ENCODE data around the gene GAGE12G. TPM values are rescaled to one million over a fixed set of nuclear protein-coding genes. Genes with fewer than 3 reads are reported as not detected.

GAGE12G gene
- total and polyA plus RNA-seq, 4 donors = not detected

DNA sequence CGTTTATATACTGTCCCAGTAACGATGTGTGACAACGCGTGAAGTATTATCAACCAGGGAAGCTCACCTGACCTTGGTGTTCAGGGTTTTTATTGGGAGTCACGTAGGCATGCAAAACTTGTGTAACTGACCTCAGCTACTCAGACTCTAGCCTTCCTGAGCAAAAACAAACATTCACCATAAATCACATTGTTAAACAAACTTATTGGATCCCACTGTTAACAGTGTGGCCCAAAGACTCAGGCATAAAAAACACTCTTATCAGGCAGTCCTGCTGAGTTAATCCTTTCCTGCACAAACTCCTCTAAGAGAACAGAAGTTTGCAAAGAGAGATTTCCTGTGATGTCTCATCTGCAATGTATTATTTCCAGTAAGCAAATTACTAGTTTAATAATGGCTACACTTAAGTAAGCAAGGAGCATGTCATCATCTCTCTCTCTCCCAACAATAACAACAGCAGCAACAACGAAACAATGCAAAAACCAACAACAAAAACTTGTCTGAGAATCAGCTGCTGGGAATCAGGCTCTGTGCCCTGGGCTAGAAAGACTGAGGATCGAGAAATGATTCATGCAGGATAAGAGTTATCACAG lies 40.6 kb downstream of the GAGE12G start (continued):
- TF ChIP-seq NR2F2 (IDR thresholded peaks at IDR 0.05) (no peak), YY1 (IDR thresholded peaks at IDR 0.05) (no peak)

- Histone ChIP-seq H3K27ac (ENCODE audit: low read depth in 1 of 2, low read length in 2 of 2) (no peak overlapping the region), H3K36me3 (ENCODE audit: control insufficient read depth in 4 of 4, insufficient read depth in 3 of 4, low read depth in 1 of 4, low read length in 3 of 4) (no peaks in the 10 kb centered on the region), H3K9ac (ENCODE audit: low read depth in 1 of 2, low read length in 2 of 2) (no peak overlapping the region), H3K4me3 (ENCODE audit: low read depth in 1 of 3, low read length in 3 of 3) (no peak overlapping the region), H3K4me1 (ENCODE audit: control insufficient read depth in 4 of 4, insufficient read depth in 4 of 4, low read length in 3 of 4) (no peaks in the 10 kb centered on the region), H3K27me3 (ENCODE audit: control insufficient read depth in 4 of 4, insufficient read depth in 4 of 4, low read length in 3 of 4) (peaks cover 0 to 4% (median 0%) of the 10 kb centered on the region in 4 donors), H3K9me3 (ENCODE audit: control insufficient read depth in 4 of 4, low read length in 3 of 4) (no peaks in the 10 kb centered on the region)
- DNase-seq (ENCODE audit: low spot score) = no peak
- 80% methylated on average over 2 of the region's 2 CpGs for WGBS
- TF ChIP-seq EGR1 (IDR thresholded peaks at IDR 0.05; ENCODE audit: low read depth in 2 of 2) = no peak
- TF ChIP-seq, protein P1, sequence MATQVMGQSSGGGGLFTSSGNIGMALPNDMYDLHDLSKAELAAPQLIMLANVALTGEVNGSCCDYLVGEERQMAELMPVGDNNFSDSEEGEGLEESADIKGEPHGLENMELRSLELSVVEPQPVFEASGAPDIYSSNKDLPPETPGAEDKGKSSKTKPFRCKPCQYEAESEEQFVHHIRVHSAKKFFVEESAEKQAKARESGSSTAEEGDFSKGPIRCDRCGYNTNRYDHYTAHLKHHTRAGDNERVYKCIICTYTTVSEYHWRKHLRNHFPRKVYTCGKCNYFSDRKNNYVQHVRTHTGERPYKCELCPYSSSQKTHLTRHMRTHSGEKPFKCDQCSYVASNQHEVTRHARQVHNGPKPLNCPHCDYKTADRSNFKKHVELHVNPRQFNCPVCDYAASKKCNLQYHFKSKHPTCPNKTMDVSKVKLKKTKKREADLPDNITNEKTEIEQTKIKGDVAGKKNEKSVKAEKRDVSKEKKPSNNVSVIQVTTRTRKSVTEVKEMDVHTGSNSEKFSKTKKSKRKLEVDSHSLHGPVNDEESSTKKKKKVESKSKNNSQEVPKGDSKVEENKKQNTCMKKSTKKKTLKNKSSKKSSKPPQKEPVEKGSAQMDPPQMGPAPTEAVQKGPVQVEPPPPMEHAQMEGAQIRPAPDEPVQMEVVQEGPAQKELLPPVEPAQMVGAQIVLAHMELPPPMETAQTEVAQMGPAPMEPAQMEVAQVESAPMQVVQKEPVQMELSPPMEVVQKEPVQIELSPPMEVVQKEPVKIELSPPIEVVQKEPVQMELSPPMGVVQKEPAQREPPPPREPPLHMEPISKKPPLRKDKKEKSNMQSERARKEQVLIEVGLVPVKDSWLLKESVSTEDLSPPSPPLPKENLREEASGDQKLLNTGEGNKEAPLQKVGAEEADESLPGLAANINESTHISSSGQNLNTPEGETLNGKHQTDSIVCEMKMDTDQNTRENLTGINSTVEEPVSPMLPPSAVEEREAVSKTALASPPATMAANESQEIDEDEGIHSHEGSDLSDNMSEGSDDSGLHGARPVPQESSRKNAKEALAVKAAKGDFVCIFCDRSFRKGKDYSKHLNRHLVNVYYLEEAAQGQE (IDR thresholded peaks at IDR 0.05) = no peak
- no peak for TF ChIP-seq HNF4A (conservative IDR thresholded peaks at IDR 0.05)
- TF ChIP-seq, protein P2, sequence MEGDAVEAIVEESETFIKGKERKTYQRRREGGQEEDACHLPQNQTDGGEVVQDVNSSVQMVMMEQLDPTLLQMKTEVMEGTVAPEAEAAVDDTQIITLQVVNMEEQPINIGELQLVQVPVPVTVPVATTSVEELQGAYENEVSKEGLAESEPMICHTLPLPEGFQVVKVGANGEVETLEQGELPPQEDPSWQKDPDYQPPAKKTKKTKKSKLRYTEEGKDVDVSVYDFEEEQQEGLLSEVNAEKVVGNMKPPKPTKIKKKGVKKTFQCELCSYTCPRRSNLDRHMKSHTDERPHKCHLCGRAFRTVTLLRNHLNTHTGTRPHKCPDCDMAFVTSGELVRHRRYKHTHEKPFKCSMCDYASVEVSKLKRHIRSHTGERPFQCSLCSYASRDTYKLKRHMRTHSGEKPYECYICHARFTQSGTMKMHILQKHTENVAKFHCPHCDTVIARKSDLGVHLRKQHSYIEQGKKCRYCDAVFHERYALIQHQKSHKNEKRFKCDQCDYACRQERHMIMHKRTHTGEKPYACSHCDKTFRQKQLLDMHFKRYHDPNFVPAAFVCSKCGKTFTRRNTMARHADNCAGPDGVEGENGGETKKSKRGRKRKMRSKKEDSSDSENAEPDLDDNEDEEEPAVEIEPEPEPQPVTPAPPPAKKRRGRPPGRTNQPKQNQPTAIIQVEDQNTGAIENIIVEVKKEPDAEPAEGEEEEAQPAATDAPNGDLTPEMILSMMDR (IDR thresholded peaks at IDR 0.05; ENCODE audit: low read depth, low read length, missing input control) = no peak
- TF ChIP-seq, protein P3, sequence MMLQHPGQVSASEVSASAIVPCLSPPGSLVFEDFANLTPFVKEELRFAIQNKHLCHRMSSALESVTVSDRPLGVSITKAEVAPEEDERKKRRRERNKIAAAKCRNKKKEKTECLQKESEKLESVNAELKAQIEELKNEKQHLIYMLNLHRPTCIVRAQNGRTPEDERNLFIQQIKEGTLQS (IDR thresholded peaks at IDR 0.05) = no peak
- TF ChIP-seq NR2F2 (IDR thresholded peaks at IDR 0.05) = no peak
- no peak for TF ChIP-seq TAF1 (conservative IDR thresholded peaks at IDR 0.05)
- TF ChIP-seq SP1 (IDR thresholded peaks at IDR 0.05) = no peak
- TF ChIP-seq GABPA (IDR thresholded peaks at IDR 0.05 in 1 of 2, conservative IDR thresholded peaks at IDR 0.05 in 1 of 2) = no peak
- no peak for TF ChIP-seq JUND (IDR thresholded peaks at IDR 0.05)
- TF ChIP-seq MAX (IDR thresholded peaks at IDR 0.05) = no peak
- TF ChIP-seq, protein P4, sequence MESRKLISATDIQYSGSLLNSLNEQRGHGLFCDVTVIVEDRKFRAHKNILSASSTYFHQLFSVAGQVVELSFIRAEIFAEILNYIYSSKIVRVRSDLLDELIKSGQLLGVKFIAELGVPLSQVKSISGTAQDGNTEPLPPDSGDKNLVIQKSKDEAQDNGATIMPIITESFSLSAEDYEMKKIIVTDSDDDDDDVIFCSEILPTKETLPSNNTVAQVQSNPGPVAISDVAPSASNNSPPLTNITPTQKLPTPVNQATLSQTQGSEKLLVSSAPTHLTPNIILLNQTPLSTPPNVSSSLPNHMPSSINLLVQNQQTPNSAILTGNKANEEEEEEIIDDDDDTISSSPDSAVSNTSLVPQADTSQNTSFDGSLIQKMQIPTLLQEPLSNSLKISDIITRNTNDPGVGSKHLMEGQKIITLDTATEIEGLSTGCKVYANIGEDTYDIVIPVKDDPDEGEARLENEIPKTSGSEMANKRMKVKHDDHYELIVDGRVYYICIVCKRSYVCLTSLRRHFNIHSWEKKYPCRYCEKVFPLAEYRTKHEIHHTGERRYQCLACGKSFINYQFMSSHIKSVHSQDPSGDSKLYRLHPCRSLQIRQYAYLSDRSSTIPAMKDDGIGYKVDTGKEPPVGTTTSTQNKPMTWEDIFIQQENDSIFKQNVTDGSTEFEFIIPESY (IDR thresholded peaks at IDR 0.05) = no peak
- TF ChIP-seq FOXA1 (IDR thresholded peaks at IDR 0.05) = no peak
- no peak for TF ChIP-seq FOXA2 (IDR thresholded peaks at IDR 0.05)
- no peak for TF ChIP-seq YY1 (IDR thresholded peaks at IDR 0.05)
- TF ChIP-seq RXRA (IDR thresholded peaks at IDR 0.05) = no peak
- TF ChIP-seq HNF4G (IDR thresholded peaks at IDR 0.05) = no peak
- TF ChIP-seq RAD21 (IDR thresholded peaks at IDR 0.05) = no peak
These were observed 48.4 kb downstream of the GAGE12G start for GRCh38 chrX:49618574-49618973.

Small RNAs within 50 kb of the gene (small RNA-seq; reads per million reads assigned to genes)
- not detected for gene GAGE12B

Other genes with a start within 250 kb of the GAGE12G start
- gene GAGE12J, start 248.4 kb upstream of the GAGE12G start, total RNA-seq = not detected
- gene GAGE12J, start 248.4 kb upstream of the GAGE12G start, polyA plus RNA-seq = not detected
- not detected for gene GAGE13, start 238.8 kb upstream of the GAGE12G start, total RNA-seq
- not detected for gene GAGE13, start 238.8 kb upstream of the GAGE12G start, polyA plus RNA-seq
- not detected for gene GAGE12C, start 38.2 kb upstream of the GAGE12G start, total RNA-seq
- gene GAGE12C, start 38.2 kb upstream of the GAGE12G start, polyA plus RNA-seq = not detected
- gene GAGE12D, start 28.7 kb upstream of the GAGE12G start, total RNA-seq = not detected
- gene GAGE12D, start 28.7 kb upstream of the GAGE12G start, polyA plus RNA-seq = not detected
- gene GAGE12E, start 19.1 kb upstream of the GAGE12G start, total RNA-seq = not detected
- gene GAGE12E, start 19.1 kb upstream of the GAGE12G start, polyA plus RNA-seq = not detected
- not detected for gene GAGE12F, start 9.6 kb upstream of the GAGE12G start, total RNA-seq
- gene GAGE12F, start 9.6 kb upstream of the GAGE12G start, polyA plus RNA-seq = not detected
- gene GAGE12H, start 9.5 kb downstream of the GAGE12G start, total RNA-seq = not detected
- gene GAGE12H, start 9.5 kb downstream of the GAGE12G start, polyA plus RNA-seq = not detected
- not detected for gene GAGE2A, start 19.1 kb downstream of the GAGE12G start, total RNA-seq
- gene GAGE2A, start 19.1 kb downstream of the GAGE12G start, polyA plus RNA-seq = not detected
- gene GAGE1, start 28.6 kb downstream of the GAGE12G start, total RNA-seq = not detected
- not detected for gene GAGE1, start 28.6 kb downstream of the GAGE12G start, polyA plus RNA-seq
- not detected for gene PAGE1, start 125.6 kb downstream of the GAGE12G start, total RNA-seq
- not detected for gene PAGE1, start 125.6 kb downstream of the GAGE12G start, polyA plus RNA-seq

Data from liver (tissue), 10 donors.